ENCODE data around the gene SLCO3A1.

Gene SLCO3A1

GRCh38 chr15:91862891-91863504, 9.5 kb downstream of the SLCO3A1 start:
- Histone ChIP-seq H3K9me3 (ENCODE audit: insufficient read depth, low read depth, low read length) (peaks cover 2% of the 10 kb centered on the region), H3K4me2 (ENCODE audit: low read length) (no peak overlapping the region), H2AFZ (ENCODE audit: insufficient read depth, low read length, poor library complexity) (peak overlapping the region; percentile 1), H3K79me1 (ENCODE audit: low read length) (peaks cover 4% of the 10 kb centered on the region), H2AK5ac (ENCODE audit: low read length) (no peak overlapping the region), H2BK5ac (ENCODE audit: low read depth, low read length, poor library complexity) (no peak overlapping the region), H3K4ac (ENCODE audit: low read depth, low read length) (no peak overlapping the region), H3K23ac (ENCODE audit: low read length) (no peak overlapping the region), H3K79me2 (ENCODE audit: control insufficient read depth, insufficient read depth, low read length, poor library complexity) (no peaks in the 10 kb centered on the region), H2BK12ac (ENCODE audit: low read length) (no peak overlapping the region), H4K12ac (ENCODE audit: low read depth, low read length) (no peak overlapping the region), H4K91ac (ENCODE audit: low read depth, low read length) (no peak overlapping the region), H3K9ac (ENCODE audit: low read length) (no peak overlapping the region), H3K36me3 (ENCODE audit: control insufficient read depth in 1 of 2, insufficient read depth in 2 of 2, low read length in 2 of 2) (no peaks in the 10 kb centered on the region), H4K8ac (ENCODE audit: low read depth, low read length) (no peak overlapping the region), H3K27me3 (ENCODE audit: insufficient read depth, low read length) (no peaks in the 10 kb centered on the region), H3K4me3 (ENCODE audit: low read depth, low read length) (no peak overlapping the region), H3K14ac (ENCODE audit: low read length) (no peak overlapping the region), H3K4me1 (ENCODE audit: control insufficient read depth in 1 of 2, insufficient read depth in 2 of 2, low read length in 2 of 2) (peaks cover 7 to 11% of the 10 kb centered on the region in 2 experiments), H3K18ac (ENCODE audit: low read length) (no peak overlapping the region), H3K27ac (ENCODE audit: low read depth, low read length) (no peak overlapping the region), H2BK120ac (ENCODE audit: insufficient read depth, low read length, poor library complexity) (no peak overlapping the region)
- no peak for DNase-seq
- no CpG with 5 or more reads among the region's 5 CpGs for WGBS (ENCODE audit: extremely low coverage, insufficient coverage, insufficient read length)

- Histone ChIP-seq H3K79me1 (ENCODE audit: low read length) (peaks cover 4% of the 10 kb centered on the region), H2BK120ac (ENCODE audit: insufficient read depth, low read length, poor library complexity) (no peak overlapping the region), H3K14ac (ENCODE audit: low read length) (no peak overlapping the region), H3K27ac (ENCODE audit: low read depth, low read length) (no peak overlapping the region), H2BK5ac (ENCODE audit: low read depth, low read length, poor library complexity) (no peak overlapping the region), H4K12ac (ENCODE audit: low read depth, low read length) (no peak overlapping the region), H4K91ac (ENCODE audit: low read depth, low read length) (no peak overlapping the region), H3K18ac (ENCODE audit: low read length) (no peak overlapping the region), H3K9ac (ENCODE audit: low read length) (no peak overlapping the region), H3K36me3 (ENCODE audit: control insufficient read depth in 1 of 2, insufficient read depth in 2 of 2, low read length in 2 of 2) (no peaks in the 10 kb centered on the region), H3K4me1 (ENCODE audit: control insufficient read depth in 1 of 2, insufficient read depth in 2 of 2, low read length in 2 of 2) (peaks cover 7 to 11% of the 10 kb centered on the region in 2 experiments), H2BK12ac (ENCODE audit: low read length) (no peak overlapping the region), H4K8ac (ENCODE audit: low read depth, low read length) (no peak overlapping the region), H2AFZ (ENCODE audit: insufficient read depth, low read length, poor library complexity) (no peak overlapping the region), H3K9me3 (ENCODE audit: insufficient read depth, low read depth, low read length) (peaks cover 2% of the 10 kb centered on the region), H3K27me3 (ENCODE audit: insufficient read depth, low read length) (no peaks in the 10 kb centered on the region), H3K23ac (ENCODE audit: low read length) (no peak overlapping the region), H3K4me3 (ENCODE audit: low read depth, low read length) (no peak overlapping the region), H3K4ac (ENCODE audit: low read depth, low read length) (no peak overlapping the region), H3K79me2 (ENCODE audit: control insufficient read depth, insufficient read depth, low read length, poor library complexity) (no peaks in the 10 kb centered on the region), H2AK5ac (ENCODE audit: low read length) (no peak overlapping the region), H3K4me2 (ENCODE audit: low read length) (no peak overlapping the region)
- no peak for DNase-seq
- no CpG with 5 or more reads among the region's 7 CpGs for WGBS (ENCODE audit: extremely low coverage, insufficient coverage, insufficient read length)
Observed at GRCh38 chr15:91863621-91864255, 10.2 kb downstream of the SLCO3A1 start.

GRCh38 chr15:91864664-91865063, 11.2 kb downstream of the SLCO3A1 start:
- H3K9me3 ChIP-seq (ENCODE audit: insufficient read depth, low read depth, low read length): peaks cover 2% of the 10 kb centered on the region
- DNase-seq: no peak
- H4K12ac ChIP-seq (ENCODE audit: low read depth, low read length): no peak overlapping the region
- no CpG with 5 or more reads among the region's 9 CpGs for WGBS (ENCODE audit: extremely low coverage, insufficient coverage, insufficient read length)
- H3K14ac ChIP-seq (ENCODE audit: low read length): no peak overlapping the region
- no peaks in the 10 kb centered on the region for H3K79me2 ChIP-seq (ENCODE audit: control insufficient read depth, insufficient read depth, low read length, poor library complexity)
- H4K8ac ChIP-seq (ENCODE audit: low read depth, low read length): no peak overlapping the region
- no peak overlapping the region for H3K4me2 ChIP-seq (ENCODE audit: low read length)
- H3K79me1 ChIP-seq (ENCODE audit: low read length): peaks cover 4% of the 10 kb centered on the region
- H3K36me3 ChIP-seq (ENCODE audit: control insufficient read depth in 1 of 2, insufficient read depth in 2 of 2, low read length in 2 of 2): no peaks in the 10 kb centered on the region
- no peak overlapping the region for H2AK5ac ChIP-seq (ENCODE audit: low read length)
- no peak overlapping the region for H3K27ac ChIP-seq (ENCODE audit: low read depth, low read length)
- peak overlapping the region; percentile 68 for H2BK12ac ChIP-seq (ENCODE audit: low read length)
- H3K23ac ChIP-seq (ENCODE audit: low read length): no peak overlapping the region
- H2BK5ac ChIP-seq (ENCODE audit: low read depth, low read length, poor library complexity): no peak overlapping the region
- H3K4me3 ChIP-seq (ENCODE audit: low read depth, low read length): no peak overlapping the region
- no peak overlapping the region for H3K9ac ChIP-seq (ENCODE audit: low read length)
- peaks cover 7 to 11% of the 10 kb centered on the region in 2 experiments for H3K4me1 ChIP-seq (ENCODE audit: control insufficient read depth in 1 of 2, insufficient read depth in 2 of 2, low read length in 2 of 2)
- no peak overlapping the region for H3K4ac ChIP-seq (ENCODE audit: low read depth, low read length)
- H3K27me3 ChIP-seq (ENCODE audit: insufficient read depth, low read length): no peaks in the 10 kb centered on the region
- no peak overlapping the region for H4K91ac ChIP-seq (ENCODE audit: low read depth, low read length)
- H2BK120ac ChIP-seq (ENCODE audit: insufficient read depth, low read length, poor library complexity): no peak overlapping the region
- H2AFZ ChIP-seq (ENCODE audit: insufficient read depth, low read length, poor library complexity): no peak overlapping the region
- H3K18ac ChIP-seq (ENCODE audit: low read length): no peak overlapping the region

GRCh38 chr15:91865486-91865885, 12.0 kb downstream of the SLCO3A1 start:
- Histone ChIP-seq H3K27me3 (ENCODE audit: insufficient read depth, low read length) (no peaks in the 10 kb centered on the region), H3K9ac (ENCODE audit: low read length) (no peak overlapping the region), H2AK5ac (ENCODE audit: low read length) (no peak overlapping the region), H2BK5ac (ENCODE audit: low read depth, low read length, poor library complexity) (no peak overlapping the region), H4K8ac (ENCODE audit: low read depth, low read length) (no peak overlapping the region), H3K79me2 (ENCODE audit: control insufficient read depth, insufficient read depth, low read length, poor library complexity) (no peaks in the 10 kb centered on the region), H2BK12ac (ENCODE audit: low read length) (peak overlapping the region; percentile 6), H2BK120ac (ENCODE audit: insufficient read depth, low read length, poor library complexity) (no peak overlapping the region), H3K4me3 (ENCODE audit: low read depth, low read length) (no peak overlapping the region), H3K9me3 (ENCODE audit: insufficient read depth, low read depth, low read length) (peaks cover 2% of the 10 kb centered on the region), H3K14ac (ENCODE audit: low read length) (no peak overlapping the region), H4K91ac (ENCODE audit: low read depth, low read length) (no peak overlapping the region), H3K4ac (ENCODE audit: low read depth, low read length) (no peak overlapping the region), H3K4me1 (ENCODE audit: control insufficient read depth in 1 of 2, insufficient read depth in 2 of 2, low read length in 2 of 2) (peaks cover 7 to 11% of the 10 kb centered on the region in 2 experiments), H3K79me1 (ENCODE audit: low read length) (peaks cover 4% of the 10 kb centered on the region), H3K23ac (ENCODE audit: low read length) (no peak overlapping the region), H4K12ac (ENCODE audit: low read depth, low read length) (no peak overlapping the region), H2AFZ (ENCODE audit: insufficient read depth, low read length, poor library complexity) (no peak overlapping the region), H3K18ac (ENCODE audit: low read length) (no peak overlapping the region), H3K4me2 (ENCODE audit: low read length) (no peak overlapping the region), H3K27ac (ENCODE audit: low read depth, low read length) (no peak overlapping the region), H3K36me3 (ENCODE audit: control insufficient read depth in 1 of 2, insufficient read depth in 2 of 2, low read length in 2 of 2) (no peaks in the 10 kb centered on the region)
- no peak for DNase-seq
- no CpG with 5 or more reads among the region's 7 CpGs for WGBS (ENCODE audit: extremely low coverage, insufficient coverage, insufficient read length)
